DOHH2 (cell line): ENCODE measurements around the gene CDK15.

Experiments used
- EZH2phosphoT487 ChIP-seq: fragments of 200-600 bp; sonication (generic); IDR thresholded peaks from 2 replicates; pipeline ENCODE4 v1.6.1; 2017; ENCODE audit warnings: borderline replicate concordance, mild to moderate bottlenecking, antibody characterized with exemption, low read length, moderate library complexity, mixed read lengths
- TF ChIP-seq, protein P1 (sequence below): fragments of 200-600 bp; sonication (generic); IDR thresholded peaks from one replicate; pipeline ENCODE4 v1.5.1; 2014; ENCODE audit warnings: antibody characterized with exemption, mild to moderate bottlenecking, low read depth, low read length; ENCODE audit not compliant: poor library complexity, severe bottlenecking

DNA sequence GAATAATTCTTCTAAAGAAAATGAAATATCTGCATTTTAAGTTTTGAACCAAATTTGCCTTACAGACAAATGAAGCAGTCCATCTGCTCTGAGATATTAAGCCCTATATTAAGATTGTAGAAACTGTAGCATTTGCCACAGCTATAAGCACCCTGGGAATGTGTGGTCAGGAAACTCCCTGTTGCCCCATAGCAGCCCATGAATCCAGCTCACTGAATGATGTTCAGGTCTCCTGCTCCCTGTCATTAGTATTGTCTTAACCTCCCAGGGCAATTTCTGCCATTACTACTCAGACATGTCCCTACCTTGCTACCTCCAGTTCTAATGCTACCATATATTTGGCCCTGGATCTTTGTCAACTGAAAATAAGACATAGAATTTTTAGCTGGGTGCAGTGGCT is 41.1 kb downstream of the CDK15 start:
- TF ChIP-seq, protein P1, sequence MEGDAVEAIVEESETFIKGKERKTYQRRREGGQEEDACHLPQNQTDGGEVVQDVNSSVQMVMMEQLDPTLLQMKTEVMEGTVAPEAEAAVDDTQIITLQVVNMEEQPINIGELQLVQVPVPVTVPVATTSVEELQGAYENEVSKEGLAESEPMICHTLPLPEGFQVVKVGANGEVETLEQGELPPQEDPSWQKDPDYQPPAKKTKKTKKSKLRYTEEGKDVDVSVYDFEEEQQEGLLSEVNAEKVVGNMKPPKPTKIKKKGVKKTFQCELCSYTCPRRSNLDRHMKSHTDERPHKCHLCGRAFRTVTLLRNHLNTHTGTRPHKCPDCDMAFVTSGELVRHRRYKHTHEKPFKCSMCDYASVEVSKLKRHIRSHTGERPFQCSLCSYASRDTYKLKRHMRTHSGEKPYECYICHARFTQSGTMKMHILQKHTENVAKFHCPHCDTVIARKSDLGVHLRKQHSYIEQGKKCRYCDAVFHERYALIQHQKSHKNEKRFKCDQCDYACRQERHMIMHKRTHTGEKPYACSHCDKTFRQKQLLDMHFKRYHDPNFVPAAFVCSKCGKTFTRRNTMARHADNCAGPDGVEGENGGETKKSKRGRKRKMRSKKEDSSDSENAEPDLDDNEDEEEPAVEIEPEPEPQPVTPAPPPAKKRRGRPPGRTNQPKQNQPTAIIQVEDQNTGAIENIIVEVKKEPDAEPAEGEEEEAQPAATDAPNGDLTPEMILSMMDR, result no peak
- TF ChIP-seq EZH2phosphoT487, result no peak
